NCI-H2196 (cell line): ENCODE data around the gene ELOVL6.
"Not testable (repeated sequence)": the region's sequence is repeated elsewhere in the genome, so short reads cannot be mapped to it uniquely, and the experiment has no call there.

ENCODE experiments used
- DNase-seq: peaks from one replicate; lab custom pipeline; 2025; ENCODE audit not compliant: unreplicated experiment; lab: John Stamatoyannopoulos, UW

Gene ELOVL6

GRCh38 chr4:110039164-110039563 lies 159.3 kb downstream of the ELOVL6 start:
- DNase-seq = not testable (repeated sequence)

GRCh38 chr4:110034026-110034393 lies 164.4 kb downstream of the ELOVL6 start:
- DNase-seq = no peak

GRCh38 chr4:110033355-110034025 lies 164.9 kb downstream of the ELOVL6 start:
- DNase-seq = no peak

GRCh38 chr4:110032603-110033002 lies 165.8 kb downstream of the ELOVL6 start:
- DNase-seq = no peak

- no peak for DNase-seq
Observed at GRCh38 chr4:110025718-110026117, 172.7 kb downstream of the ELOVL6 start.

- no peak for DNase-seq
Observed at GRCh38 chr4:110025056-110025455, 173.4 kb downstream of the ELOVL6 start.

GRCh38 chr4:110022457-110022856 lies 176.0 kb downstream of the ELOVL6 start:
- no peak for DNase-seq

- no peak for DNase-seq
Observed at GRCh38 chr4:110020646-110021443, 177.6 kb downstream of the ELOVL6 start.

GRCh38 chr4:110020139-110020538 lies 178.3 kb downstream of the ELOVL6 start:
- DNase-seq = no peak

- DNase-seq = no peak
Observed at GRCh38 chr4:110019153-110019552, 179.3 kb downstream of the ELOVL6 start.

GRCh38 chr4:110014233-110014632 lies 184.2 kb downstream of the ELOVL6 start:
- no peak for DNase-seq

- no peak for DNase-seq
Observed at GRCh38 chr4:110012917-110013316, 185.5 kb downstream of the ELOVL6 start.

GRCh38 chr4:110010797-110011196 lies 187.6 kb downstream of the ELOVL6 start:
- DNase-seq = no peak

- no peak for DNase-seq
Observed at GRCh38 chr4:110009550-110009949, 188.9 kb downstream of the ELOVL6 start.

GRCh38 chr4:110008540-110008939 lies 189.9 kb downstream of the ELOVL6 start:
- DNase-seq = peak; percentile 6

GRCh38 chr4:110007217-110007616 lies 191.2 kb downstream of the ELOVL6 start:
- DNase-seq = no peak

GRCh38 chr4:110005461-110006056 lies 192.9 kb downstream of the ELOVL6 start:
- DNase-seq = peak; percentile 74

GRCh38 chr4:110004556-110004955 lies 193.9 kb downstream of the ELOVL6 start:
- DNase-seq = no peak

- DNase-seq = no peak
Observed at GRCh38 chr4:110003401-110004187, 194.8 kb downstream of the ELOVL6 start.

GRCh38 chr4:110002326-110002725 lies 196.1 kb downstream of the ELOVL6 start:
- no peak for DNase-seq

- no peak for DNase-seq
Observed at GRCh38 chr4:109999585-109999912, 198.9 kb downstream of the ELOVL6 start.
